H7 (cell line): ENCODE results near the gene FAM234A. TPM values are rescaled to one million over a fixed set of nuclear protein-coding genes. Genes with fewer than 3 reads are reported as not detected.
"Not testable (repeated sequence)": the region's sequence is repeated elsewhere in the genome, so short reads cannot be mapped to it uniquely, and the experiment has no call there.

Source experiments
- DNase-seq: peaks from one replicate; pipeline ENCODE4 v3.0.0; 2012
- H3K27me3 ChIP-seq: 2 replicates; pipeline ENCODE4 v1.6.0; 2011; ENCODE audit warnings: mild to moderate bottlenecking, low read length; ENCODE audit not compliant: control insufficient read depth, insufficient read depth
- H3K36me3 ChIP-seq: replicated peaks from 2 replicates; pipeline ENCODE4 v1.5.1; 2011; ENCODE audit warnings: low read length; ENCODE audit not compliant: control insufficient read depth, insufficient read depth
- H3K4me3 ChIP-seq: 2 replicates; pipeline ENCODE4 v1.5.1; 2011; ENCODE audit warnings: low read depth, mild to moderate bottlenecking, control low read depth, low read length, moderate library complexity; ENCODE audit not compliant: insufficient read depth
- total RNA-seq: library from RNA; depleted of rRNA; stranded (reverse); fragments of >200 nt; shearing (Covaris generic); gene quantifications from 2 replicates; pipeline ENCODE4 v1.2.3, GENCODE V29; 2014; rRNA removed

The FAM234A gene
- total RNA-seq: 106 and 120 TPM in 2 replicates

DNA sequence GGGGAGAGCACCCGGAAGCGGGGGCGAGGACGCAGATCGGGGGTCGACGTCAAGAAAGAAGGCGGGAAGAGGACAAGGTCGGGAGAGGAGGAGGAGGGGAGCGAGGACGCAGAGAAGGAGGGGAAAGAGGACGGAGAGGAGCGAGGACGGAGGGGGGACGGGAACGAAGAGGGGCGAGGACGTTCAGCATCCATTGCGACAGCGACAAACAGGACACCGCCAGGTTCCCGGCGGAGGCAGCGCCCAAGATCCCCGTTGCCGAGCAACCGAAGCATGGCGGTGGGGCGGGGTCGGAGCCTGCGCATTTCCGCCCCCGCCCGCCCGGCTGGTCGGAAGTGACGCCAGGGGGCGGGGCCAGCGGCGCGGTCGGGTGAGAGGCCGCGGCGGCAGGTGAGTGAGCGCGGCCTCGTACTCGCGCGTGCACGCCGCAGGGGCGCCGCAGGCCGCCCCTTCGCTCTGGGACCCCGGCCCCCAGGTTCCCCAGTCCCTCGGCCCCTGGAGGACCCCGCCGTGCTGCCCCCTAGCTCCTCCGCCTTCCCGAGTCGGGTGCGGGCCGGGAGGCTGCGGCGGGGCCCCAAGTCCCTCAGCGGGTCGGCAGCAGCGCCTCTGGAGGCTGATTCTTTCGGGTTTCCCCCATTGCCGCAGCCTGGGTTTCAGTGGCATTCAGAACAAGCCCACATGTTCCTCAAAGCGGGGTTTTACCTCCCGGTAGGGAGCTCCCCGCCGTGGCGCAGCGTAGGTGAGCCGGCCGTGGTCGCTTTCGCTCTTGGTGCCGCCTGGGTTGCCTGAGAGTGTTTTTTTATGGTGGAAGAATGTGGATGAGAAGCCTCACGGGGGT, at the start of gene FAM234A:
Gene FAM234A, plus strand, starts transcription at position 354 of the 838 bp plus-strand sequence. CDS start 19,593 bp downstream, outside the sequence.
- DNase-seq: peak; percentile 99

GRCh38 chr16:185213-185612, 49.4 kb upstream of the FAM234A start:
- Histone ChIP-seq H3K4me3 (no peak overlapping the region), H3K36me3 (peaks cover 16% of the 10 kb centered on the region), H3K27me3 (peaks cover 11% of the 10 kb centered on the region)
- peak; percentile 40 for DNase-seq

More for the DNA sequence above, at the start of gene FAM234A:
- Histone ChIP-seq H3K4me3 (peak within 1 kb of the TSS; percentile 89), H3K27me3 (no peaks in the 10 kb centered on the region), H3K36me3 (no peaks in the 10 kb centered on the region)

DNA sequence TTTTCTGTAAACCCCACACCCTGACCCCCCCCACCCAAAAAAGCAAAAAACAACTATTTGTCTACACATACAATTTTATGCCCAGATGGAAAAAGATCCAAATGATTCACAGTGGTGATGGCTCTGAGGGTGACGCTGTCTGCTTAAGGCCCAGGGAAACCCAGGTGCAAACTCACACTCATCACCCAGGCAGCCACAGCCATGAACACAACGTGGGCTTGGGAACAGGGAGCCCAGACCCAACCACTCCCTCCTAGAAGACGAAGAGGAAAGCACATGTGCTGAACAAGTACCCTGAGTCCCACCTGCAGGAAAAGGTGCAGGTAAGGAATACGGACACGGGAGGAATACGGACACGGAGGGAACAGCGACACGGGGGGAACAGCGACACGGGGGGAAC, 48.9 kb upstream of the FAM234A start:
- no peak overlapping the region for H3K4me3 ChIP-seq
- DNase-seq: peak; percentile 47
- H3K36me3 ChIP-seq: peaks cover 18% of the 10 kb centered on the region
- H3K27me3 ChIP-seq: peaks cover 6% of the 10 kb centered on the region

- H3K27me3 ChIP-seq: no peaks in the 10 kb centered on the region
- peaks cover 30% of the 10 kb centered on the region for H3K36me3 ChIP-seq
- no peak overlapping the region for H3K4me3 ChIP-seq
- no peak for DNase-seq
Observed at GRCh38 chr16:187330-187729, 47.3 kb upstream of the FAM234A start.

DNA sequence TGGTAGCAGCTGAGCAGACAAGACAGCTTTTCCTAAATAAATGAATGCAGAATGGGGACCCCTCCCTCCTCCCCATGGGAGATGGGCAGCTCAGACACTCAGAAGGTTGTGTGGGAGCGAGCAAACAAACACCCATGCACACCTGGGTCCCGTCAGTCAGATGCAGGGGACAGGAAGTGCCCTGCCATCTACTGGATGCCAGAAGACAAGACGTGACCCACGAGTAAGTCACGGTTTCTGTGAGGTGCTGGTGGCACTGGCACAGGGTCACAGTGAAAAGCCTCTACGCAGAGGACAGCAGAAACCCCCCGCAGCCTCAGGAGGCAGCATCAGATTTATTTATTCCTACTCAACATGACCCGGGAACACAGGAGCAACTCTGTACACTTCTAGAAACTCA, 45.9 kb upstream of the FAM234A start:
- DNase-seq: peak; percentile 70
- H3K27me3 ChIP-seq: no peaks in the 10 kb centered on the region
- no peak overlapping the region for H3K4me3 ChIP-seq
- H3K36me3 ChIP-seq: peaks cover 33% of the 10 kb centered on the region

GRCh38 chr16:189604-190186, 44.9 kb upstream of the FAM234A start:
- no peak overlapping the region for H3K4me3 ChIP-seq
- no peaks in the 10 kb centered on the region for H3K27me3 ChIP-seq
- peak; percentile 47 for DNase-seq
- H3K36me3 ChIP-seq: peaks cover 40% of the 10 kb centered on the region

DNA sequence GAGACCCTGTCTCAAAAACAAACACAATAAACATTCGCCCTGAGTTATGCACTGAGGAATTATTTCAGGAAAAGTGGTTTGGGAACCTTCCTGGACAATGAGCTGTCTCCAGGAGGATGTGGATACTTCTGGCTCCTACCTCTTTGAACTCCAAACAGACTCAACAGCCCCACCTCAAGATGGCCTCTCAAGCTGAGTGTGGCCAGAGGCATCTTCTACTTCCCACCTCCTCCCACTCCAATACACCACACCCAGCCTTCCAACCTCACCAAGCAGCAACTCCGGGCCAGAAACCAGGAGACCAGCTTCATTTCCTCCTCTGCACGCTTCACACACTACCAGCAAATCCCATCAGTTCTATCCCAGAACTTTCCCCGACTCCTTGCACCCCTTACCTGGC, 42.8 kb upstream of the FAM234A start:
- H3K36me3 ChIP-seq: peaks cover 49% of the 10 kb centered on the region

DNA sequence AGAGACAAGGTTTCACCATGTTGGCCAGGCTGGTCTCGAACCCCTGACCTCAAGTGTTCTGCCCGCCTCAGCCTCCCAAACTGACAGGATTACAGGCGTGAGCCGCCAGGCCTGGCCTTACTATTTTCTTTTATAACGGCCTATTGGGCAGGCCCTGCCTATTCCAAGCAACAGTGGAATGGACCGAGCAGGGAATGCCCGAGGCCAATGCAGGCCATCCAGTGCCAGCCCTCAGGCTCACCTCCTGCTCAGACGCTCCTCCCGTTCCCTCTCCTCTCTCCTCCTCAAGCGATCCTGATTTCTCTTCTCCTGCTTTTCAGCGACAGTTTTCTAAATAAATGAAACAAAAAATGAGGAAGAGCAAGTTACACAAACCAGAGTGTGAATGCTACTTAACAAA, 41.9 kb upstream of the FAM234A start:
- no peak overlapping the region for H3K4me3 ChIP-seq
- H3K27me3 ChIP-seq: no peaks in the 10 kb centered on the region
- H3K36me3 ChIP-seq: peaks cover 49% of the 10 kb centered on the region
- DNase-seq: no peak

More for the DNA sequence above, 42.8 kb upstream of the FAM234A start:
- Histone ChIP-seq H3K4me3 (no peak overlapping the region), H3K27me3 (no peaks in the 10 kb centered on the region)
- DNase-seq: no peak

- Histone ChIP-seq H3K4me3 (no peak overlapping the region), H3K36me3 (peaks cover 51% of the 10 kb centered on the region), H3K27me3 (no peaks in the 10 kb centered on the region)
- DNase-seq: no peak
Observed at GRCh38 chr16:193441-193840, 41.2 kb upstream of the FAM234A start.

DNA sequence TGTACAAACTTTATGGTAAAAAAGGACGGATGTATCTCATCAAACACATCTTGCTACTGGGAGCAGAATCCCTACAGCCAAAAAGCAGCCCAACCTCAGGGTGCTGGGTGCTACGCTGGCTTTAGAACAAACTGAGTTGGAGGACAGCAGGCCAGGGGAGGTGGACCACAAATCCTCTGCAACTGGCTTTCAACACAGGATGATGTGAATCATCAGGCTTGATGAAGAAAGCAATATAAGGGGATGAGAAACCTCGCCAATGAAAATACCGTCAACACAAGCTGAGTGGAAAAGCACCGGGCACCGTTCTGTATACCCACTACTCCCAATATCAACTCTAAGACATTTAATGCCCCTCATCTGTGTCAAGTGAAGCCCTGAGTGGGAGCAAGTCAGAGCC, 40.1 kb upstream of the FAM234A start:
- DNase-seq: no peak
- Histone ChIP-seq H3K4me3 (no peak overlapping the region), H3K36me3 (peaks cover 50% of the 10 kb centered on the region), H3K27me3 (no peaks in the 10 kb centered on the region)

- no peak overlapping the region for H3K4me3 ChIP-seq
- H3K36me3 ChIP-seq: peaks cover 28% of the 10 kb centered on the region
- no peak for DNase-seq
- no peaks in the 10 kb centered on the region for H3K27me3 ChIP-seq
Observed at GRCh38 chr16:200388-200787, 34.2 kb upstream of the FAM234A start.

DNA sequence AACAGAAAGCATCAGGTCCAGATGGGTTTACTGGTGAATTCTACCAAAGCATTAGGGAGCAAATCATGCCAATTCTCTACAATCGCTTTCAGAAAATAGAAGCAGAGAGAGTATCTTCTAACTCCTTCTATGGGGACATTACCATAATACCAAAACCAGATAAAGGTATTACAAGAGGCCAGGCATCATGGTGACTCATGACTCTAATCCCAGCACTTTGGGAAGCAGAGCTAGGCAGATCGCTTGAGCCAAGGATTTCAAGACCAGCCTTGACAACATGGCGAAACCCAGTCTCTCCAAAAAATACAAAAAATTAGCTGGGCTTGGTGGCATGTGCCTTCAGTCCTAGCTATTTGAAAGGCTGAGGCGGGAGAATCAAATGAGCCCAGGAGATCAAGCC, 31.4 kb upstream of the FAM234A start:
- Histone ChIP-seq H3K27me3 (no peaks in the 10 kb centered on the region), H3K36me3 (peaks cover 38% of the 10 kb centered on the region), H3K4me3 (no peak overlapping the region)
- DNase-seq: no peak

- not testable (repeated sequence) for DNase-seq, H3K4me3 ChIP-seq, H3K27me3 ChIP-seq
- H3K36me3 ChIP-seq: peaks cover 31% of the 10 kb centered on the region
Observed at GRCh38 chr16:204046-204445, 30.6 kb upstream of the FAM234A start.

DNA sequence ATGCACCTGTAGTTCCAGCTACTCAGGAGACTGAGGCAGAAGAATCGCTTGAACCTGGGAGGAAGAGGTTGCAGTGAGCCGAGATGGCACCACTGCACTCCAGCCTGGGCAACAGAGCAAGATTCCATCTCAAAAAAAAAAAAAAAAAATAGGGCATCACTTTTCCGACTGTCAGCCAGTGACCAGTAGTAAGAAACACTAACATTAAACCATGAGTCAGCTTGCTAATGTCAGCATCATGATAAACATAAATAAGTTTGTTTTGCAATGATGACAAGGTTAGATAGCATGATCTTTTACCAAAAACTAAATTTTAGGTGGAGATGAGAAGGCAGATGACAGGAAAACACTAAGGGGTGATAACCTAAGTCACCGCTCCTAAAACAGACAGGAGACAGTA, 25.3 kb upstream of the FAM234A start:
- H3K27me3 ChIP-seq, DNase-seq, H3K4me3 ChIP-seq: not testable (repeated sequence)
- peaks cover 40% of the 10 kb centered on the region for H3K36me3 ChIP-seq

DNA sequence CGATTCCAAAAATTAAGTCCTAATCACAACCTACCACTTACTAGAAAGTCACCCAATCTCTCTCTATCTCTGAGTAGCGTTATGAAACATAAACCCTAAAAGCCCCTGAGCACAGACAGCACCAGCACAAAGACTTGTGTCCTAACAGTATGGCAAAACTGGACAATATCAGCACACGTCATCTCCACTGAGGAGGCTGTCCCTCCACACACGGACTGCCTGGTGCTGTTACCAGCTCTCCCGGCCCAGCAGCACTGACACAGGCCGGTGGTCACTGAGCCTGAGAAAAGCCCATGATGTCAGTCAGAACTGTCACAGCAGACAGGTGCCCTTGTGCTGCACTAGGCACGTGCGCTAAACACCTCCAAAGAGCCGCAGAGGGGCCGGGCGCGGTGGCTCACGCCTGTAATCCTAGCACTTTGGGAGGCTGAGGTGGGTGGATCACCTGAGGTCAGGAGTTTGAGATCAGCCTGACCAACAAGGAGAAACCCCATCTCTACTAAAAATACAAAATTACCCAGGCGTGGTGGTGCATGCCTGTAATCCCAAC, 22.9 kb upstream of the FAM234A start:
- not testable (repeated sequence) for DNase-seq, H3K4me3 ChIP-seq, H3K27me3 ChIP-seq
- peaks cover 31% of the 10 kb centered on the region for H3K36me3 ChIP-seq
